Ascending aorta (tissue), 2 donors: ENCODE data around the gene DOLK. TPM values are rescaled to one million over a fixed set of nuclear protein-coding genes. Genes with fewer than 3 reads are reported as not detected.
A peak's percentile ranks its signal among the peaks of the same experiment; 100 is the strongest.

Source experiments
- DNase-seq, 2 donors: peaks; one replicate each; pipeline ENCODE4 v3.0.0-alpha.2; 2019; ENCODE audit warnings: low spot score in 2 of 2
- H3K27ac ChIP-seq, 2 donors: fragments of 200-600 bp; sonication (generic); one replicate each; pipeline ENCODE4 v1.5.1; 2016 to 2017; ENCODE audit warnings: mild to moderate bottlenecking in 1 of 2
- H3K27me3 ChIP-seq: fragments of 200-600 bp; sonication (generic); one replicate; pipeline ENCODE4 v1.5.1; 2017
- H3K36me3 ChIP-seq, 2 donors: fragments of 200-600 bp; sonication (generic); one replicate each; pipeline ENCODE4 v1.5.1; 2016
- H3K4me1 ChIP-seq, 2 donors: fragments of 200-600 bp; sonication (generic); one replicate each; pipeline ENCODE4 v1.5.1; 2016 to 2017; ENCODE audit warnings: mild to moderate bottlenecking in 1 of 2
- H3K4me3 ChIP-seq, 2 donors: fragments of 200-600 bp; sonication (generic); one replicate each; pipeline ENCODE4 v1.5.1; 2016 to 2017; ENCODE audit warnings: mild to moderate bottlenecking in 1 of 2
- H3K9me3 ChIP-seq, 2 donors: fragments of 200-600 bp; sonication (generic); one replicate each; pipeline ENCODE4 v1.5.1; 2016
- intact Hi-C: fragments of 100-400 bp; cut with DNase I; formaldehyde crosslinking; loops from one replicate; pipeline ENCODE4 v1.15.1; 2023
- total RNA-seq: library from RNA; depleted of rRNA; stranded (reverse); fragments of >200 nt; gene quantifications from one replicate; pipeline ENCODE4 v1.1.0, GENCODE V29; 2016
- TF ChIP-seq, protein P1 (sequence below), 3 experiments: fragments of 200-600 bp in 2 of 3; fragments of 450-650 bp in 1 of 3; sonication (generic) in 2 of 3; IDR thresholded peaks; one replicate each; pipeline ENCODE4 v1.5.1; 2016 to 2019; ENCODE audit warnings: antibody characterized with exemption in 3 of 3, mild to moderate bottlenecking in 1 of 3, moderate library complexity in 1 of 3

DOLK gene
- total RNA-seq, 1 donor from 2014 or later = 5.0 TPM

DNA sequence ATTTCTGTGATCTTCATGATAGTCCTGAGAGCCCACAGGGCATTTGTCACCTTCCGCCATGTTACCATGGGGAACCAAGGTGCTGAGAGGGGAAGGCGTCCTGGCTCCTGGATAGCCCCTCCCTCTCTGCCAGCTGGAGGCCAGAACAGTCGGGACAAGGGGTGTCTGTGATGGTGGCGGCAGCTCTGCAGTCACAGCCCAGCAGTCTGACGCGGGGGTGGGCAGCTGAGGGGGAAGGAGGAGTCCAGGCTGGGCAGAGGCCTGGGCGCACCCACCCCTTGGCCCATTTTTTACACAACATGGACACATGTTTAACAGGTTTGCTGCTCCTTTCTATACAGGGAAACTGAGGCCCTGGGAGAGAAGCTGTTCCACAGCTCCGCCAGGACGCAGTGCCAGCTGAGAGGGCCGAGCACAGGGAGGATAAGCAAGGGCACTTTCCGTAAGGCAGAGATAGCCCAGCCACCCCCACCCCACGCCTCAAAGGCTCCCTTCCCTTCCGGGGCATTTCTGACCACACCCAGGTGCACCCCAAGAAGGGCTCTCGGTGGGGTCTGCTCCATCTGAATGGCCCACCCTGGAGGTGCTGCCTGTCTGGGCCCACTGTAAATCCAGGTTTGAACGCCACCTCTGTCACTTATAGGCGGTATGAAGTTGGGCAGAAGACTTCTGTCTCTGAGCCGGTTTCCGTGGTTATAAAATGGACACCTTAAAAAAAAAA lies 48.4 kb downstream of the DOLK start:
- Histone ChIP-seq H3K9me3 (no peaks in the 10 kb centered on the region), H3K27ac (peak overlapping the region; percentile 70 to 86), H3K36me3 (peaks cover 31 to 42% of the 10 kb centered on the region in 2 donors), H3K27me3 (no peaks in the 10 kb centered on the region), H3K4me1 (peaks cover 11 to 23% of the 10 kb centered on the region in 2 donors), H3K4me3 (no peak overlapping the region)
- intact Hi-C loops = no loop called here
- TF ChIP-seq, protein P1, sequence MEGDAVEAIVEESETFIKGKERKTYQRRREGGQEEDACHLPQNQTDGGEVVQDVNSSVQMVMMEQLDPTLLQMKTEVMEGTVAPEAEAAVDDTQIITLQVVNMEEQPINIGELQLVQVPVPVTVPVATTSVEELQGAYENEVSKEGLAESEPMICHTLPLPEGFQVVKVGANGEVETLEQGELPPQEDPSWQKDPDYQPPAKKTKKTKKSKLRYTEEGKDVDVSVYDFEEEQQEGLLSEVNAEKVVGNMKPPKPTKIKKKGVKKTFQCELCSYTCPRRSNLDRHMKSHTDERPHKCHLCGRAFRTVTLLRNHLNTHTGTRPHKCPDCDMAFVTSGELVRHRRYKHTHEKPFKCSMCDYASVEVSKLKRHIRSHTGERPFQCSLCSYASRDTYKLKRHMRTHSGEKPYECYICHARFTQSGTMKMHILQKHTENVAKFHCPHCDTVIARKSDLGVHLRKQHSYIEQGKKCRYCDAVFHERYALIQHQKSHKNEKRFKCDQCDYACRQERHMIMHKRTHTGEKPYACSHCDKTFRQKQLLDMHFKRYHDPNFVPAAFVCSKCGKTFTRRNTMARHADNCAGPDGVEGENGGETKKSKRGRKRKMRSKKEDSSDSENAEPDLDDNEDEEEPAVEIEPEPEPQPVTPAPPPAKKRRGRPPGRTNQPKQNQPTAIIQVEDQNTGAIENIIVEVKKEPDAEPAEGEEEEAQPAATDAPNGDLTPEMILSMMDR (IDR thresholded peaks at IDR 0.05) = no peak
- no peak for DNase-seq

DNA sequence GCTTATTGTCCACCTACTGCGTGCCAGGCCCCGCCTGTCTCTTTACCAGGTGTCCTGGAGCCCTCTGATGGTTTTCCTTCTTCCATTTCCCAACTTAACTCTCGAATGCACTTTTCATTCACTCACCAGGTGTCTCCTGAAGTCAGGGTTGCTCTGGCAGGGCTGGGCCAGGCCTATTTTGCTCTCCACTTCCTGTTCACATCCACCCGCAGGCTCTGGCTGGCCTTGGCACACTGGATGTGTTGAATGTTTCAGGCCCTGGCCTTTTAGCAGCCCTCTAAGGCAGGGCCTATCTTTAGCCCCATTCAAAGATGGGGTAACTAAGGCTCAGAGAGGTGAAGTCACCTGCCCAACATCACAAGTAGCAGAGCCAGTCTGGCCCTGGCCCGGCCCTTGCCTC lies 49.0 kb downstream of the DOLK start:
- Histone ChIP-seq H3K9me3 (no peaks in the 10 kb centered on the region), H3K27ac (peak overlapping the region; percentile 70 to 86), H3K27me3 (no peaks in the 10 kb centered on the region), H3K4me1 (peaks cover 11 to 24% of the 10 kb centered on the region in 2 donors), H3K4me3 (no peak overlapping the region), H3K36me3 (peaks cover 34 to 48% of the 10 kb centered on the region in 2 donors)
- TF ChIP-seq, protein P1 (IDR thresholded peaks at IDR 0.05) = no peak
- DNase-seq = no peak
- intact Hi-C loops = no loop called here

DNA sequence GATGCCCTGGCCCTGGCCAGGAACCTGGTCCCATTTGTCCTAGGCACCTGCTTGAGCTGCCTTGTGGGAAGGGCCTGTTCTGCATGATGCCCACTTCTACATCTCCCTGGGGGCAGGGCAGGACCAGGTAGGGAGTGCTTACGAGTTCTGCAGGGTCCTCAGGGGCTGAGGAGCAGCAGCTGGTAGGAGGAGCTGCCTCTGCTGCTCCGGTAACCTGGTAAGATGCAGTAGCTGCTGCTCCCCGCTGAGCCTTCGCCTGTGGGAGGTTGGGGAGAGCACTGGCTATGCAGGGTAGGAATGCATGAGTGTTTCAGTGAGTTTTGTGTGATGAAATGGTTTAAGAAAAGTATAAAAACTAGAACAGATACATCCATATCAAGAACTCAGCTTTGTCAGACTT lies 51.8 kb downstream of the DOLK start:
- TF ChIP-seq, protein P1 (IDR thresholded peaks at IDR 0.05) = no peak
- DNase-seq = no peak
- H3K36me3 ChIP-seq = peaks cover 34 to 50% of the 10 kb centered on the region in 2 donors
- H3K9me3 ChIP-seq = no peaks in the 10 kb centered on the region
- peaks cover 14 to 34% of the 10 kb centered on the region in 2 donors for H3K4me1 ChIP-seq
- H3K4me3 ChIP-seq = no peak overlapping the region
- no peaks in the 10 kb centered on the region for H3K27me3 ChIP-seq
- intact Hi-C loops = no loop called here
- H3K27ac ChIP-seq = peak overlapping the region in 1 of 2 donors; percentile 38

Other genes starting within 250 kb of the DOLK start
- gene PKN3, start 245.1 kb downstream of the DOLK start, total RNA-seq = 28.8 TPM
- gene ZDHHC12, start 223.5 kb downstream of the DOLK start, total RNA-seq = 49.6 TPM
- 55.5 TPM for gene ZER1, start 175.7 kb downstream of the DOLK start, total RNA-seq
- 19.8 TPM for gene TBC1D13, start 160.3 kb downstream of the DOLK start, total RNA-seq
- 59.4 TPM for gene ENDOG, start 129.1 kb downstream of the DOLK start, total RNA-seq
- 26.5 TPM for gene SPOUT1, start 117.8 kb downstream of the DOLK start, total RNA-seq
- 4.9 TPM for gene KYAT1, start 65.7 kb downstream of the DOLK start, total RNA-seq
- gene LRRC8A, start 65.5 kb downstream of the DOLK start, total RNA-seq = 227 TPM
- gene PHYHD1, start 26.6 kb downstream of the DOLK start, total RNA-seq = 46.1 TPM
- 45.0 TPM for gene NUP188, start 96 bp upstream of the DOLK start, total RNA-seq
- gene SH3GLB2, start 80.7 kb upstream of the DOLK start, total RNA-seq = 138 TPM
- gene MIGA2, start 89.0 kb upstream of the DOLK start, total RNA-seq = 39.9 TPM
- gene DOLPP1, start 133.5 kb upstream of the DOLK start, total RNA-seq = 41.7 TPM
- 110 TPM for gene CRAT, start 163.2 kb upstream of the DOLK start, total RNA-seq
- 61.6 TPM for gene PTPA, start 163.8 kb upstream of the DOLK start, total RNA-seq
- gene IER5L, start 230.7 kb upstream of the DOLK start, total RNA-seq = 86.1 TPM